NB4 (cell line): ENCODE measurements around the gene TUBB8.
"Not testable (repeated sequence)": the region's sequence is repeated elsewhere in the genome, so short reads cannot be mapped to it uniquely, and the experiment has no call there.

Source experiments
- CTCF ChIP-seq: IDR thresholded peaks from one replicate; pipeline ENCODE4 v1.5.1; 2012; ENCODE audit warnings: low read depth, low read length
- POLR2A ChIP-seq: IDR thresholded peaks from 2 replicates; pipeline ENCODE4 v1.6.1; 2011; ENCODE audit warnings: mild to moderate bottlenecking; ENCODE audit not compliant: insufficient read length; ENCODE audit errors: extremely low read depth

- TF ChIP-seq POLR2A, CTCF: not testable (repeated sequence)
These were observed 35.8 kb downstream of the TUBB8 start for GRCh38 chr10:13315-13635.
